Esophagus mucosa (tissue), 1 donor: ENCODE data around the gene FAM162A. TPM values are rescaled to one million over a fixed set of nuclear protein-coding genes. Genes with fewer than 3 reads are reported as not detected.

Source experiments
- ATAC-seq: fragments of 200-7000 bp; cut with Tn5 transposase; one replicate; pipeline ENCODE4 v1.9.1; 2020
- total RNA-seq: library from RNA; stranded (reverse); gene quantifications from one replicate; pipeline ENCODE4 v1.2.4, GENCODE V29; 2023
- donor health status: DM: yes; HTN: yes; CAD: no.

Gene FAM162A, protein sequence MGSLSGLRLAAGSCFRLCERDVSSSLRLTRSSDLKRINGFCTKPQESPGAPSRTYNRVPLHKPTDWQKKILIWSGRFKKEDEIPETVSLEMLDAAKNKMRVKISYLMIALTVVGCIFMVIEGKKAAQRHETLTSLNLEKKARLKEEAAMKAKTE
- 106 TPM for total RNA-seq

DNA sequence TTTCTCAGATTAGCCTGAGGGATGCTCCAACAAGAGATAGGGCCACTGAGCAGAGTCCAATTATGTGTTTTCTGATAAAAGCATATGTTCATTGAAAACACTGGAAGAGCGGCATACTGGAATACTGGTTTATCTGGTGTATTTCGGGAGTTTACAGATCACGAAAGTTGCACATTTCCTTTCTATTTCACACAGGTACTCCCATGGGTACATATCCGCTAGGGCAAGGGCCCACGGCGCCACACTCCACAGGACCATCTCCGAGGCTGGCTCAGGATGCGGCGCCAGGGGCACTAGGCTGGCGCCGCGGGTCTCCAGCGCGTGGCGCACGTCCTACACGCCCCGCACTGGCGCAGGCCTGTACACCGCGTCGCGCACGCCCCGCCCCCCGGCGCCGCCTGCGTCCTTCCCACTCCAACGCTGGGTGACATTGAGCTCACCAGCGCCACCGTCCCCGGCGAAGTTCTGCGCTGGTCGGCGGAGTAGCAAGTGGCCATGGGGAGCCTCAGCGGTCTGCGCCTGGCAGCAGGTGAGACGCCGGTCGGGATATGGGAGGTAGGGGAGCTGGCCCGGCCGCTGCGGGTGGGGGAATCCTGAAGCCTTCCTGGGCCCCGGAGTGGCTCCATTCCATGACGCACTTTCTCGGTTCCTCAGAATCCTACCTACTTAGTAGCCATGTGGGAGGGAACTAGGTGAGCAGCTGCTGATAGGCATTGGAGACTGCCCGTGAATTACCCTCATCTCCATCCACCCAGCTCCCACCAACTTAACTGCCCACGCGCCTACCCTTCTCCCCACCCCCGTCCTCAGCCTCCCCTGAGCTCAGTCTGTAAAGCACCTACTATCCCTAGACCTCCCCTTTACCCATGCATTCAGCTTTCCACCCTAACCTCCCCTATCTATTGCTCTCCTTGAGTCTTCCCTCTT, at the start of gene FAM162A:
FAM162A (plus strand) TSS at position 412 of the 927 bp plus-strand sequence; CDS start at position 496, 84 bp downstream.
- peak; percentile 96 for ATAC-seq

DNA sequence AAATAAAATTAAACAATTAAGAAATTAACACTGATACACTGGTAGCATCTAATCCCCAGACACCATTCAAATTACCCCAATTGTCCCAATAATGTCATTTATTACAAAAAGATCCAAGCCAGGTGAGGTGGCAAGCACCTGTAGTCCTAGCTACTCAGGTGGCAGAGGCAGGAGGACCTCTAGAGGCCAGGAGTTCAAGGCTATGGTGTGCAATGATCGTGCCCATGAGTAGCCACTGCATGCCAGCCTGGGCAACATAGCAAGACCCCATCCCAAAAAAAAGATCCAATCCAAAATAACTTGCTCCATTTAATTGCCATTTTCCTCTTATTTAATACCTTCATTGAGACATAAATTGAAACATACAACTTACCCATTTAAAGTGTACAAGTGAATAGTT, 41.2 kb upstream of the FAM162A start:
- ATAC-seq: peak; percentile 53

DNA sequence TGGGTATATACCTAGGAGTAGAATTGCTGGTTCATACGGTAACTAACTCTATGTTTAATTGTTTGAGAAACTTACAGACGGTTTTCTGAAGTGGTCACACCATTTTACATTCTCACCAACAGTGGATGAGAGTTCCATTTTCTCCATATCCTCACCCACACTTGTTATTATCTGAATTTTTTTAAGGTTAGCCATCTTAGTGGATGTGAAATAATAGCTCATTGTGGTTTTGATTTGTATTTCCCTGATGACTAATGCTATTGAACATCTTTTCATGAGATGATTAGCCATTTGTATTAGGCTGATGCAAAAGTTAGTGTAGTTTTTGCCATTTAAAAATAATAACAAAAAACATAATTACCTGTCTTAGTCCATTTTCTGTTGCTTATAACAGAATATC, 40.3 kb upstream of the FAM162A start:
- peak; percentile 22 for ATAC-seq

DNA sequence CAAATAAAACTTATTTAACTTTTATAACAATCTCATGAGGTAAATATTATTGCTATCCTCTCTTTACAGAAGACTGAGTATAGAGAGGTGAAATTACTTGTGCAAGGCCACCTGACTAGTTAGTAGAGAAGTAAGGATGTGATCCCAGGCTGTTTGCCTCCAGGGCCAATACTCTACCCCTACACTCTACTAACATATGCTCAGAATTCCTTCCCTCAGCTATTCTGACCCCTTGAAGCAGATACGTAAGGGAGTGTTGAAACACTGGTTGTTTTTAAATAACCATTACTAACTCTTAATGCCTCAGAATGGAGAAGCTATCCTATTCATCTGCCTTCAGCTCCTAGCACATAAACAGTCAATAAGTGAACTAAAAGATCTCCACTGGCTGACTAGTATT, 34.8 kb upstream of the FAM162A start:
- no peak for ATAC-seq

DNA sequence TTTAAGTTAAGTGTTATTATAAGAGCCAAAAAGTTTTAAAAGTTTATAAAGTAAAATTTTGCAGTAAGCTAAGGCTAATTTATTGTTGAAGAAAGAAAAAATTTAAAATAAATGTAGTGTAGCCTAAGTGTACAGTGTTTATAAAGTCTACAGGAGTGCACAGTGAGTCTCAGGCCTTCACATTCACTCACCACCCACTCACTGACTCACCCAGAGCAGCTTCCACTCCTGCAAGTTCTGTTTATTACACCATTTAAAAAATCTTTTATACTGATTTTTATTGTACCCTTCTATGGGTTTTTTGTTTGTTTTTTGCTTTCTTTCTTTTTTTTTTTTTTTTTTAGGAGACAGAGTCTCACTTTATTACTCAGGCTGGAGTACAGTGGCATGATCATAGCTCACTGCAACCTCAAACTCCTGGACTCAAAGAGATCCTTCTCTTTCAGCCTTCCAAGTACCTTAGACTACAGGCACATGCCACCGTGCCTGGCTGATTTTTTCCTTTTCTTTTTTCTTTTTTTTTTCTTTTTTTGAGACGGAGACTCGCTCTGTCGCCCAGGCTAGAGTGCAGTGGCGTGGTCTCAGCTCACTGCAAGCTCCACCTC, 33.1 kb upstream of the FAM162A start:
- no peak for ATAC-seq

DNA sequence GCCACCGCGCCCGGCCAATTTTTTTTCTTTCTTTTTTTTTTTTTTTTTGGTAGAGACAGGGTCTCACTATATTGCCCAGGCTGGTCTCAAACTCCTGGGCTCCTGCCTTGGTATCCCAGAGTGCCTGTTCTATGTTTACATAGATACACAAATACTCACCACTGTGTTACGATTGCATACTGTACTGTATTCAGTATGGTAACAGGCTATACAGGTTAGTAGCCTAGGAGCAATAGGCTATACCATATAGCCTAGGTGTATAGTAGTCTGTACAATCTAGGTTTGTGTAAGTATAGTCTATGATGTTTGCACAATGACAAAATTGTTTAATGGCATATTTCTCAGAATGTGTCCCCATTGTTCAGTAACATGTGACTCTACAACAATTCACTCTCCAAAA, 32.4 kb upstream of the FAM162A start:
- ATAC-seq: peak; percentile 76

DNA sequence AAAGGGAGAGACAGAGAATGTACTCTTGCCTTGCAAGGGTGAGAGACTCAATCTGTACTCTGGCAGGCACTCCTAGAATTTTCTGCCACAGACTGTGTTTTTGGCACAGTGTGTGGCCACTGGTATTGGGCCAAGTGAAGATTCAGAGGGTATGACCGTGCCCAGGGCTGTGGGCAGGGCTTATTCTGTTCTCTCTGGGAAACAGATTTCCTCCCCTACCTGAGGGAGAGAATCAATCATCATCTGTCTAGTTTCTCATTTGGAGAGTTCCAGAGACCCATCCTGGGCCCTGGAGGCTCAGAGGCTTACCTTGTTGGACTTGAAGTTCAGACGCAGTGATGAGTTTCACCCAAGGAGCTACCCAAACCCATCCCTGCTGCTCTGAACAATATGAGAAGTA, 30.8 kb upstream of the FAM162A start:
- ATAC-seq: peak; percentile 88

DNA sequence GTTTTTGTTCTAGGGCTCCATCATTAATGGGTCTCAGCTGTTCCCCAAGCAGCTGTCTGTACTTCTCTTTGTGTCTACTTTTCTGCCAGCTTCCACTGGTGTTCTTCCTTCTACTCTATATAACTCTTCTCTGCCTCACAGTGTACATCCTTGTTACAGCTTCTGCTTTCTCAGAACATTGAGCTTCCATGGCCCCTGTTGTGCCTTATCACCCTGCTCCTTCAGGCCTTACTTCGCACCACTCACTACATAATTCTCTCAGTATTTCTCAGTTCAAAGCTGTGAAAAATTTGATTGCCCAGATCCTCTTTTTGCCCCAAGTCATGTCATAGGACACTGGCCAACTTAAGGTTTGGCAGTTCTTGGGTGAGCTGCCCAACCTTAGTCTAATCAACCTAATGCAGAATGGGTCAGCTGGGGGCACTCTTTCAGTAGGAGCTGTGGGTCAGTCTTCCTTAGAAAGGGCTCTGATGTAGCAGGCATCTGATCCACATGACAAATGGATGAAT, 30.0 kb upstream of the FAM162A start:
- ATAC-seq: no peak

DNA sequence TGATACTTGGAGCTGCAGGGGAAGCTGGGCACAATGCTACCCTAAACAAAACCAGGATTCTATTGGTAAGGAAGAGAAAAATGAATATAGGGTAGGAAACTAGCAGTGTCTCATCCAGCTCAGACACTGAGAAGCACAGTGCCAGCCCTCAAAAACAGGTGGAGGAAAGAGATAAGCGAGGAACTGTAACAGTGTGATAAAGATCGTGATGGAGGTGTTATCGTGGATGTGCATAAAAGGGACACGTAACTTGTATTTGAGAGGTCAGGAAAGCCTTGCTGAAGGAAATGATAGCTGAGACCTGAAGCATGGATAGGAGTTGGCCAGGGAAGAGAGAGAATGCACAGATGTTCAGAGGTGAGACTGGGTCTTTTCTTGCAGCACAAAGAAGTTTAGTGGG, 28.4 kb upstream of the FAM162A start:
- ATAC-seq: no peak

DNA sequence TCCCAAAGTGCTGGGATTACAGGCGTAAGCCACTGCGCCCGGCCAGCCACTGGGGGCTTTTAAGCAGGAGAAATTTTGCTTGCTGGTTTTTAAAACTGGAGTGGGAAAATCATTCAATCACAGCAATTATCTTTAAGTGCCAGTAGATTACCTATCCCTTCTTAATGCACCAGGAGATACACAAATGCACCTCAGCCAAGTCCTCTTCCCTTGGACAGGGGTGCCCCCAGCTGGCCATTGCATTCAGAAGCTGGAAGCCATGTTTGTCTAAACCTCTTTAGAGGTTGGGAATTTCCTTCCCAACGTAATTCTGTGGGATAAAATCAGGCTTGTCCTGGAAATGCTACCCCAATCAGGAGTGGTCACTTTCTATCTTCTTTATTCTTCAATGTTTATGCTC, 27.6 kb upstream of the FAM162A start:
- no peak for ATAC-seq

DNA sequence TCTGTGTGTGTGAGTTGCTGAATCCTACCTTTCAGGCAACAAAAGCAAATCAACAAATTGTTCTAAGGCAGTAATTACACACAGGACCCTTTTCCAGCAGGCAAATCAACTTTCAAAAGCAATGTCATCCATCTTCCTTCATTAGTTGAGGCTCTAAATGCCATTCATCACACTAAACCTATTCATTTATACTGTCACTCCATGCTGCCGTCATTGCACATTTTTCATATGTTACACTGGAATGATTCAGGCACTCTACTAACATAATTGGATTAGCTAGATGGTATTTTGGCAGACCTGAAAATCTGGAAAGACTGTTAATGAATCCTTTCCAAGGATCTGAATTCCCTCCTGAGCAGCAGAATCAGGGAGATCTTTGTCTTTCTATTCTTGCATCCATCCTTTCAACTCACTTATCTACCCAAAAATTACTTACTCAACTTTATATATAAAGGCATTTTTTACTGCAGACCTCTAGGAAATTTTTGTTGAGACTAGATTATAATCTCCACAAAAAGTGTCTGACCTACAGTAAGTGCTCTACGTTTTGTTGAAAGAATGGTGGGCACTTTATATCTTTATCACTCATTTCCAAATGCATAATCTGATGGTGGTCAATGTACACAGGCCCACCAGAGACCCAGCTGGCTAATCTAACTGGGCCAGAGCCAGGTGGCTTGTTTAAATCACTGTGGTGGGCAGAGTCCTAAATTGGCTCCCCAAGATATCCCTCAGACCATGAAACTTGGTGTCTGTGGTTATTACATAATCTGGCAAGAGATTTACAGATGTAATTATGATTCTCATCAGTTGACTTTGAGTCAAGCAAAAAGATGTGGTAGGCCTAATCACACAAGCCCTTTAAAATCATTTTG, 25.9 kb upstream of the FAM162A start:
- peak; percentile 76 for ATAC-seq

DNA sequence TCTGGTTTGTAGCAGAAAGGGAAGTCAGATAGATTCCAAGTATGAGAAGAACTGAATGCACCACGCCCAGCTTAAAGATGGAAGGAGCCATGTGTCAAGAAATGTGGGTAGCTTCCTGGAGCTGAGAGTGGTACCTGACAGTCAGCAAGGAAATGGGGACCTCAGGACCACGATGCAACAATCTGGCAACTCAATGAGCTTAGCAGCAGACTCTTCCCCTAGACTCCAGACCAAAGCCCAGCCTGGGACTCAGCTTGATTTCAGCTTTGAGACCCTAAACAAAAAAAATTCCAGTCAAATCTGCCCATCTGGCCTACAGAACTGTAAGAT, 25.3 kb upstream of the FAM162A start:
- no peak for ATAC-seq

DNA sequence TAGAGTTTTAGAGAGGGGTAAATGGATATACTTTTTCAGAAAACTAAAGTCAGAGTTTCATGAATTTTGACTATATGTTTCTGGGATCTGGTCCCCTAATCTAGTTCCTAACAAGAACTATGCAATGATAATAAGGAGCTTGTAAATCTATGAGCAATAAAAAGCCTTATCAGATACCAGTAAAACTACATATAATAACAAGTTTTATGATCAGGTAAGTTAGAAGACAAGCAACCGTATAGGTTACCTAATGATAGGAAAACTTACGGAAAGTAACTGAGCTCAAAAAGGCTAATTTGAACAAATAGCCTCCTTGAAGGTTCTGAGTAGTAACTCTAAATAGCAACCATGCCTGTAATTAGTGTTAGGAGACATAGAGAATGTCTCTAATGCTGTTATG, 22.0 kb upstream of the FAM162A start:
- ATAC-seq: no peak

DNA sequence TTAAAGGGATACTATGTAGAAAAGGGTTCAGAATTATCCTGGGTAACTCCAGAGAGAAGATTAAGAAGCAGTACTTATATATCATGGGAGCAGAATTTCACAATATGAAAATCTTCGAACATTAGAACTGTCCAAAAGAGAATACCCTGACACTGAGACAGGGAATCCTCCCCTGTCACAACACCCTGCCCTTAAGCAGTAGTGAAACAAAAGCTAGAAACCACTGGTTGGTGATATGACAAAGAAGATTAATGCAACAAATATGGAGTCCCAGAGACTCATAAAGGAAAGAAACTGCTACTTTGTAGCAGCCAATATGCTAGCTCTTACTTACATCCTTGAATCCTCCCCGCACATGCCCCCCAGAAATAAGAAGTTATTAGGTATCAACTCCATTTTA, 19.5 kb upstream of the FAM162A start:
- ATAC-seq: peak; percentile 16

DNA sequence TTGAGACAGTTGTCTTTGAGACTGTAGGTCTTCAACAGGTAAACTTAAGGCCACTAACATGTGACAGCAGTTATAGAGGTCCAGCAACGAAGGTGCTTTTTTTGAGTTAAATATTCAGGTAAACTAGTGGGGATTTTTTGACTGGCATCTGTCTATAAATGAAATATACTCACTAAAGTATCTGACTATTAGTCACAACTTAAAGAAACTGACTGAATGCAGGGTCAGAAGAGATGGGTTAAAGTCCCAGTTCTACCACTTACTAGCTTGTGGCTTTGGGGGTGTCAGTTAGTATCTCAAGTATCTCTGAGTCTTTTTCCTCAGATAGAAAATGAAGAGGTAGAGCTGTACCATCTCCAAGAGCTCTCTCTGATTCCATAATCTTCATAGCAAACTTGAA, 18.9 kb upstream of the FAM162A start:
- no peak for ATAC-seq

DNA sequence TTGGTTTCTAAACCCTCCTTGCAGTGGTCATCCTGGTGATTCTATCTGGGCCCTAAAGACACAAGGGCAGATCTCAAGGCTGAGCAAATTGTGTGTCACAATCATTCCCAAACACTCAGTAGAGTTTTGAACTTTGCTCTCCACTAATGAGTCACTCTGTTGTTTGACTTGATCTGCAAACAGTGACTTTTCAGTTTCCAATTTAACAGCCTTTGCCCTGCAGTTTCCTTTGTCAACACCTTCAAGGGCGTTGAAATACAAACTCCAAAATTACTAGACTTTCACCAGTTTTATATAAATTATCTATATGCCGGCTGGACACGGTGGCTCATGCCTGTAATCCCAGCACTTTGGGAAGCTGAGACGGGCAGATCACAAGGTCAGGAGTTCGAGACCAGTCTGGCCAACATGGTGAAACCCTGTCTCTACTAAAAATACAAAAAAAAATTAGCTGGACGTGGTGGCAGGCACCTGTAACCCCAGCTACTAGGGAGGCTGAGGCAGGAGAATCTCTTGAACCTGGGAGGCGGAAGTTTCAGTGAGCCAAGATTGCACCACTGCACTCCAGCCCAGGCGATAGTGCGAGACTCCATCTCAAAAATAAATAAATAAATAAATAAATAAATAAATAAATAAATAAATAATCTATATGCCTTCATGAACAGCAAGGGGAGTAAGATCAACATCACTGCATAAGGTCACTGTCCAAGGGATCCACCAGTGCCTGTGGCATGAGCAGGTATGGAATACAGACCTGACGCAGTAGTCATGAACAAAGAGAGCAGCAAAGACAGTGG, 18.2 kb upstream of the FAM162A start:
- peak; percentile 84 for ATAC-seq

DNA sequence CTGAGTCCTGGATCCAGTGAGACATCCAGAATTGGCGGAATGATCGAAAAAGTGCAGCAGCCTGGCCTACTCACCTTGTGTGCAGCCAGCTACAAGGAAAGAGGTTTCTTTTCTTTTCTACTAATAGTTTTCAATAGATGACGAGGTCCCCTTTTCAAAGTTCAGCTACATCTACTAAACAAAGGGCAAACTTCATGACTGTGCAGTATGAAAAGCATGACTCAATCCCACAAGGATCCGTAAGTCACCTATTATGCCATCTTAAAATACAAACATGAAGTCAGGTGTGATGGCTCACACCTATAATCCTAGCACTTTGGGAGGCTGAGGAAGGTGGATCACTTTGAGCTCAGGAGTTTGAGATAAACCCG, 17.6 kb upstream of the FAM162A start:
- ATAC-seq: peak; percentile 93

DNA sequence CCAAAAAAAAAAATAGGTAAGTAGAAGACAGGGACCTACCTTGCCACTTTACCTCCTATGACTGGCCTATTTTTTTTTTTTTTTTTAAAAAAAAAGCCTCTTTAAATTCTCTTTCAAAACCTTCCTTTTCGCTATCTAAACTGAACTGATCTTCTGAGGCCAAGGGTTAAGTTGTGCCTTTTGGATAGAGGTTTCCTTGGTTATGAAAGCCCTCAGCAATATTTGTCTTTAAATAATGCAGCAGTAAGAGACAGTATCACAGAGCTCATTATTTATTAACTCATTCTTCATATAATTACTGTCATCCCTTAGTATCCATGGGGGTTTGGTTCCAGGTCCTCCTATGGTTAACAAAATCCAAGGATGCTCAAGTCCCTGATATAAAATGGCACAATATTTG, 9.9 kb upstream of the FAM162A start:
- ATAC-seq: no peak

DNA sequence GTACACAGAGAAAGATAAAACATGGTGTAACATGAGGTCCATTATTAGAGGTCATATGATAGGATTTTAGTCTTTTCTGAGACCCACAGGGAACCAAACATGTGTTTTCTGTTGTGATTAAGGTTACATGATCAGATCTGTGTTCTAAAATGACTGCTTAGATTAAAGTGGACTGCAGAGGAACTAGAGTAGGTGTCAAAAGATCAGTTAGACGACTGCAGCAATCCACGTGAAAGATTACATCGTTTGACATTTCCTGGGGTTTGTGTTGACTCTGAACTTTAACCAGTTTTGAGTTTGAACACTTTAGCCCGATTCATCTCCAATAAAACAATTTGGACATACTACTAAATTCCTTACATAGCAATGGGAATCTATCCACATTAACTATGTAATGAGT, 6.0 kb upstream of the FAM162A start:
- no peak for ATAC-seq

DNA sequence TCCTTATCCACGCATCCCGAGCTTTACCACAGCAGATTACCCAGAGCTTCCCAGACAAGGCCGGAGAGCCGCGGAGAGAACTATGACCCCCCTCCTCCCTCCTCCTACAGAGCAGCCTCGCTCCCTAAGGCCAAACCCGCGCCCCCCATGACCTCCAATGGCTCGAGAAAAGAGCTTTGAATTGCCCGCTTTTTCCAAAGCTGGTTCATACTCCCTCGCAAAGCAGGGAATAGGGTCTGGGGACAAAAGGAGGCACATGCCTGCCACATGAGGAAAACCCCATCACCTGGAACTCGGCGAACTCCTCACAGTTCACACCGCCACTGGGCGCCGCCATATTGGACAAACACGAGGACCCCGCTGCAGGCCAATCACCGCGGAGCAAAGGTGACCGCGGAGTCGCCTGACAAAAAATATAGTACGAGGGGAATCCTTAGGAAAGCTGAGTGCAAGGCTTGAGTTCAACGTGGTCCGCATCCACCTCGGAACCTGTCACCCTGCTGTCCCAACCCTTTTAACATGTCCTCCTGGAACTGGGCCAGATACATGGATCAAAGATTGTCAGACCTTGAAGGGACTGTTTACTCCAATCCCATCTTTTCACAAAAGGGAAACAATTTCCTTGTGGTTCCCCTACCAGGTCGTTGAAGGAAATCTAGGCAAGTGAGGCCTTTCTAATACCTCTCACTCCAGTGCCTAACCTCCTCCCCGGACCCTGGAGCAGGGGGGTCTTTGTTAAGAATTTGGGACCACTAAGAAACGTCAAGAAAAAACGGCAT, 905 bp upstream of the FAM162A start, which contains the start of gene MIX23:
MIX23 (minus strand) TSS at position 344 of the 779 bp plus-strand sequence; CDS start at position 337, 7 bp downstream.
- peak; percentile 82 for ATAC-seq

DNA sequence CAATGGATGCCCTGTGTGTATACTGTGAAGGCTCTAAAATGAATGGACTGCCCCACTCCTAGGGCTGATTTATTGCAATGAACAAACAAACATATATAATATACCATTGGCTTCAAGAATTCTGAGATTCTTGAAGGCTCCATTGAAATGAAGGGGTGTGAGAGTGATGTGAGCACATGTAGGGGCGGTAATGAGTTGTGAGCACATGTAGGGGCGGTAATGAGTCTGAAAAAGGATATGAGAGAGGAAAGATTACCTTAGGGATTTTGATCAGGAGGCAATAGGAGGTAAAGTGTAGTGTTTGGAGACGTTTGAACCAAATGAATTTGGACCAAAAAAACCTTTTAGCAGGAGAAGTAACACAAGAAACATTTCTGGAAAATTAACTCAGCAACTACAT, 3.7 kb downstream of the FAM162A start:
- ATAC-seq: no peak
